Measurements from ENCODE around the gene DUSP1.

Gene DUSP1

GRCh38 chr5:172741206-172741582 is 29.8 kb downstream of the DUSP1 start:
- FAIRE-seq = no peak

DNA sequence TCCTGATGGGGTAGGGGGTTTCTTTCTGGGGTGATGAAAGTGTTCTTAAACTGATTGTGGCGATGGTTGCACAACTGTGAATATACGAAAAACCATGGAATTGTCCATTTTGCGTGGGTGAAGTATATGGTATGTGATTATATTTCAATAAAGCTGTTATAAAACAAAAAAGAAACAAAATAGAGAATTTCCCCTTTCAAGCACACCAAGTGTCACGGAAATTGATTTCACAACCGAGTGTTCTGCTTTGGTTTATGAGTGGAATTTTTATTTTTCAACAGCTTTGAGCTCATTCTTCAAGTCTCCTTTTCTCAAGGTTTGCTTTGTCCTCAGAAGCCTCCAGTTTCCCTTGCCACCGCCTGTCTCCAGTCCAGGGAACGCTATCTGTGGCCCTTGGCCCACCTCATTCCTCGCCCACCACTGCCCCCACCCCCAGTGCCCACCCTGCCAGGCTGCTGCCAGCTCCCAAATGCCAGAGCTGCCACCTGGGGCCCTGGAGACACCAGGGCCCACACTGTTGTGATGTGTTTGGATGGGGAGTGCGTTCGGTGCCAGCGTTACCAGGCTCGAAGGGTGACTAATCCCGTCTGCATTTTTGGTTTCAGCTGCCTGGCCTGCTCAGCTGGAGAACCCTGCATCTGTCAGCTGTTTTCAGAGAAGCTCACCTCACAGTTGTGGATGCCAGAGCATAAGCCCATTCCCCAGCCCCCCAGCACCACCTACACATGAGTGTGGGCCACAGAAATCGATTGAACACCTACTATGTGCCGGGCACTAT is 30.4 kb downstream of the DUSP1 start:
- FAIRE-seq = no peak

GRCh38 chr5:172739375-172739774 is 31.6 kb downstream of the DUSP1 start:
- no peak for FAIRE-seq

DNA sequence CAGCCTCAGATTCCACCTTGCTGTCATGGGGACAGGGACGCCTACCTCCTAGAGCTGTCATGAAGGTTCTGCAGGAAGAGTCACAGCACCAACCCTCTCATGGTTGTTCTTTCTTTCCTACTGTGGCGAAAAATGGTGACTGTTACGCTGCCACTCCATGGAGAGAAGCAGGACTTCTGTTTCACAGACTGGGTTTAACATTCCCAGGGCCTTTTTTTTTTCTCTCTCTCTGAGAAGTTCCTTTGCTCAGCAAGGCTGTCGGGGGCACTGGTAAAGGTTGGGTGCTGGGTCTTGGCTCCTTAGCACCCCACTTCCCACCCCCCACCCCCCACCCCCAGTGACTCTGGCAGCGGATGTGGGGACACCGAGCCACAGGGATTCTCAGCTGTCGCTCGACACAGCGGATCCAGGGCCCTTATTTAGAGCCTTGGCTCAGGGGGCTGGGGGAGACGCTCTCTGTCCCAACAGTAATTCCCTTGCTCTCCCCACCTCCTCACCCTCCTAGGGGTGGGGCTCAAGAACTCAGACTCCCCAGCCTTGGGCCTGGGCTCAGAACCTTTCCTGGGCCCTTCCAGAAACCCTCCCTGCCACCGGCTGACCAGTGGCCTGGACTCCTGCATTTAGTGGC is 34.4 kb downstream of the DUSP1 start:
- FAIRE-seq = no peak

DNA sequence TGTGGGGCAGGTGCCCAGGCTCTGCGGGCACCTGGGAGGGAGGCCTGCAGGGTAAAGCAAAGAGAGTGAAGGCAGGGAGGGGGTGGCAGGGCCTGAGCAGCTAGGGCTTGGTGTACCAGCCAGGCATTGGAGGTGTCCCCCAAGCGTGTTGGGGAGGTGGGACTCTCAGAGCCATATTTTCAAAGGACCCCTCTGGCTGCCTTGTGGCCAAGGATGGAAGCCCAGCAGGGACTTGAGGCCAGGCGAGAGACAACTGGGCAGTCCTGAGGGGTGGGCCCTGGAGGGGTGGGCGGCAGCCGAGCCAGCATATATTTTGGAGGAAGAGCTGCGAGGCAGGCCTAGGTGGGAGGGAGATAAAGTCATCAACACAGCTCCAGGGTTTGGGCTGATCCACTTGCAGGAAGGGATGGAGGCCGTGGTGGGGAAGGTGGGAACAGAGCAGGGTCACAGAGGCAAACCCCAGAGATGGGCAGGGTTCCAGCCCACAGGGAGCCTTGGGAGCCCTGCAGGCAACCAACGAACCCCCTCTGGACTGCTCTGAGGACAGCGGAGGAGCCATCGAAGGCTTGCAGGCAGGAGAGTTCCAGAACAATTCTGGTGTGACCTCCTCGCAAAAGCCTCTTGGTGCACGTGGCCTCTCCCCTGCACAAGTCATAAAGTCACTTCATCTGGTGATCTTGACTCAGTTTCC is 35.7 kb downstream of the DUSP1 start:
- FAIRE-seq = no peak

DNA sequence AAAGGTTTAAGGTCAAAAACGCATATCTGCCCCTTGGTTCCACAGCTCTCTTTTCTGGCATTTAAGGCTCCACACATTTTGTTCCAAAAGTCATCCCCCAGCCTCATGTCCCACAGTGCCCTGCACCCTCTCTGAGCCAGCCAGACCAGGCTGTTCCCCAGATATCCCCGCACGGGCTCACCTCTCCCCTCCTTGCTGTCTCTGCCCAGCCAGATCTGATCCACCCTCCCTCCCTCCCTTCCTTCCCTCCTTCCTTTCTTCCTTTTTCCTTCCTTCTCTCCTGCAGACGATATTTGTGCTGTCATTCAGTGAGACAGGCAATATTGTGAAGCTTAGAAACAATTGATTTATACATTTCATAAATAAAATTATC is 37.0 kb downstream of the DUSP1 start:
- FAIRE-seq = no peak

GRCh38 chr5:172733131-172733973 is 37.6 kb downstream of the DUSP1 start:
- FAIRE-seq = peak; percentile 55

DNA sequence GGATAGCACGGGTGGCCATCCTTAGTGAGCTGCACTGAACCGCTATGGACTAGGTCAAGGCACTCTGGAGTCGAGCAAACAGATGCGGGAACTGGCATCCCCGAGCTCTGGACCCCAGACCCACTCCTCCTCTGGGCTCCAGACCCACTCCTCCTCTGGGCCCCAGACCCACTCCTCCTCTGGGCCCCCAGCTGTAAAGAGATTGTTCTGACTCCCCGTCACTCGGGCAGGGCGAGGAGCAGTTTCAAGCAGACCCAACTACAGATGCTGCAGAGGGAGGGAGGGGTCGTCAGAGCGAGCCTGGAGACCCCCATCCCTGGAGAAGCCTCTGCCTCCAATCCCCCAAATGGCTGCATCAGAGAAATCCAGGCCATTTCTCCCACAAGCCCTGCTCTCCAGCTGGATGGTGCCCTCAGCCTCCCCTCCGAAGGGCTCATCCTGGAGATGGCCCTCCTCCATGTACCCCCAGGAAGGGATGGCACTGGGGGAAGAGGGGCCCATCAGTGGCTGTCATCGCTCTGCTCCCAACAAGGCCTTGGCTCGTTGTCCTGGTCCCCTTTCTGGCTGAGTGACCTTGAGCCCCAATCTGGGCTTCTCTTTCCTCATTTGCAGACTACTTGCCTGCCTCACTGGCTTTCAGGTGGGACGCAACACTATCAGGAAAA is 38.7 kb downstream of the DUSP1 start:
- no peak for FAIRE-seq

- no peak for FAIRE-seq
These were observed 39.3 kb downstream of the DUSP1 start for GRCh38 chr5:172731680-172732074.

GRCh38 chr5:172730981-172731679 is 39.9 kb downstream of the DUSP1 start:
- FAIRE-seq = no peak

DNA sequence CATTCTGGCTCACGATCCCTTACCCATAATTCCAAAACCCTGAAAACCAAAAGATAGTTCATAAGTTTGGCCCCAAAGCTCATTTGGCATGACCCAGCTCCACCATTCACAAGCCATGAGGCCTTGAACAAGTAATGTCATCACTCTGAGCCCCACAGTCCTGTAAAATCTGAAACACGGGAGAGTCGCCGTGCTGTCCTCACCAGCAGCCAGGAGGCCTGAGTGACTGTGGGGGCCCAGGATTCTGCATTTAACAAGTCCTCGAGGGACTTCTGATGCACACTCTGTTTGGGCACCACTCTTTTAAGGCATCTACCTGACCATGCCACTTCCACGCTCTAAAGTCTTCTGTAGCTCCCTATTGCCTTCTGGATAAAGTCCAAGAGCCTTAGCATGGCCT is 40.8 kb downstream of the DUSP1 start:
- FAIRE-seq = no peak

DNA sequence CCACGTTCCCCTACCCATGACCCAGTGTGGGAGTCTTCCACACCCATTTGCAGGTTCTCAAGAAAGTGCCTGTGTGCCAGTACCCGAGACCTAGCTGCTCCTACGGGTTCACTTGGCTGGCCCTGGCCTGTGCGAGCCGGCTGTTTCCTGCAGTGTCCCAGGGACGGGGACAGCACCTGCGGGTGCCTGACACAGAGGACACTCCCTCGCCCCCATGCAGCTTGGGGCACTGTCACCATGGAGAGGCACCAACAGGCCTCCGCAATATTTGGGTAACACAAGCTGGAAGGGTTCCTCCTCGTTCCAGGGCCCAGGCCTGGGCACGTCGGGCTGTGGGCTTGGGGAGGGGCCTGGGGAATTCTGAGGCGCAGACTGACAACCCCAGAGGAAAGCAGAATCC is 41.4 kb downstream of the DUSP1 start:
- no peak for FAIRE-seq

DNA sequence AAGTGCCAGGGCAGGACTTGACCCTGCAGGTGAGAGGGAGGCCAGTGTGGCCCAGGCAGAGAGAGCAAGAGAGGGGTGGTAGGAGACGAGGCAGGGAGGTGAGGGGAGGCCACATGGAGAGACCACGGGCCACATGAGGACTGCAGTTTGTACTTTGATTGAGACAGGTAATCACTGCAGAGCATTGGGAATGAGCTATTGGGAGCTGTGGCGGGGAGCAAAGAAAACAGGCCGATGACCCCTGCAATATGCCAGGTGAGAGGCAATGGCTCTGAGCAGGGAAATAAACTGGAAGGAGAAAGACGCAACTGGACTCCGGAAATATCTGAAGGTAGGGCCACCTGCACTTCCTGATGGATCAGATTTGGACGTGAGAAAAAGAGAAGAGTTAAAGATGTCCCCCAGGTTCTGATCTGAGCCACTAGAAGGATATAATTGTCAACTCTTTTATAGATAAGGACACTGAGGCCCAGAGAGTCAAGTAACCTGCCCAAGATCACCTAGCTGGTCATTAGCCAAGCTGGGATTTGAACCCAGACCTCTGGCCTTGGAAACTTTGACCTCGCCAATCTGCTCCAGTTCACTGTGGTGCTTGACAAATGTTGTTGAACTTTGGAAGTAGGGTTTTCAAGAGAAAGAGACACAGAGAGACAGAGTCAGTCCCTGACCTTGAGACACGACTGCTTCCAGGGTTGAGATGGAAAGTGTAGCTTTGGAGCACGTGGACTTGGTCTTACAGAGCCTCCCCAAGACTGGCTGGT is 42.3 kb downstream of the DUSP1 start:
- FAIRE-seq = no peak

DNA sequence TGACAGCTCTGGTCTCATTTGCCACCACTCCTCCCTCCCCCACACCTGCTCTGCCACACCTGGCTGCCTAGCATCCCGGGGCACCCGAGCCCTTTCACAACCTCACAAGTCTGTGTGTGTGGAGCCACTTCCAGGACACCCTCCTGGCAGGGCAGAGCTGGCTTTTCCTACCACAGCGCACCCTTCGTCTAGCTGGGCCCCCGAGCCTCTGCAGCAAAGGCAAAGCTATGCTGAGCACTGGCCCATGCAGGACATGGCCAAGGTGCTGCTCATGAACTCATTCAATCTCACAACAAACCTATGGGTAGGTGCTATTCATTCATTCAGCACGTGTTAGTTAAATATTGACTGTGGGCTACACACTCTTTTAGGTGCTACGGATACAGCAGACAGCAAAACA is 43.4 kb downstream of the DUSP1 start:
- no peak for FAIRE-seq

GRCh38 chr5:172726966-172727365 is 44.0 kb downstream of the DUSP1 start:
- no peak for FAIRE-seq

- FAIRE-seq = no peak
These were observed 45.2 kb downstream of the DUSP1 start for GRCh38 chr5:172725785-172726184.

- no peak for FAIRE-seq
These were observed 45.7 kb downstream of the DUSP1 start for GRCh38 chr5:172725273-172725672.

GRCh38 chr5:172724242-172725183 is 46.5 kb downstream of the DUSP1 start:
- FAIRE-seq = no peak

- FAIRE-seq = no peak
These were observed 47.5 kb downstream of the DUSP1 start for GRCh38 chr5:172723508-172723907.

DNA sequence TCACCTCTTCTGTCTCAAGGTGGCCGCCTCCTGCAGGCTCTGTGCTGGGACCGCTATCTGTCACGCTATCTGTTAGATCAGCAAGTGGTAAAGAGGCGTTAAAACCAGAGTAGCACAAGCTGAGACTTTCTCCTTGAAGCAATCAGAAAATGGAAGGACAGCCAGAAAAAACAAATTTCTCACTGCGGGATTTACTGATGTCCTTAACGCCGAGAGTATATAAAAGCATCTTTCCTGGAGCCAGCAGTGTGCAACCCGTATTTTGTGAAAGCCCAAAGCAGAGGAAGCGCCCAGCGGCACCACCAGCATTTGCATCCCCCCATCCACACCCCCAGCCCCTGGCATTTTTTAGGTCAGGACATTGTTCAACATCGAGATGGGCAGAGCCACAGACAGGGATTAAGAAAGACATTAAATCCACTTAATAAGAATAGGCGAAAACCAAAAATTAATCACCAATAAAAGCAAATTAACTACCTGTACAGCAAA is 48.6 kb downstream of the DUSP1 start:
- FAIRE-seq = no peak
